ENCODE measurements around the gene FOXK1. TPM values are rescaled to one million over a fixed set of nuclear protein-coding genes. Genes with fewer than 3 reads are reported as not detected.
"Not testable (repeated sequence)": the region's sequence is repeated elsewhere in the genome, so short reads cannot be mapped to it uniquely, and the experiment has no call there.

Gene FOXK1
- total RNA-seq, 1 experiment from 2014 or later, result 11.6 TPM

DNA sequence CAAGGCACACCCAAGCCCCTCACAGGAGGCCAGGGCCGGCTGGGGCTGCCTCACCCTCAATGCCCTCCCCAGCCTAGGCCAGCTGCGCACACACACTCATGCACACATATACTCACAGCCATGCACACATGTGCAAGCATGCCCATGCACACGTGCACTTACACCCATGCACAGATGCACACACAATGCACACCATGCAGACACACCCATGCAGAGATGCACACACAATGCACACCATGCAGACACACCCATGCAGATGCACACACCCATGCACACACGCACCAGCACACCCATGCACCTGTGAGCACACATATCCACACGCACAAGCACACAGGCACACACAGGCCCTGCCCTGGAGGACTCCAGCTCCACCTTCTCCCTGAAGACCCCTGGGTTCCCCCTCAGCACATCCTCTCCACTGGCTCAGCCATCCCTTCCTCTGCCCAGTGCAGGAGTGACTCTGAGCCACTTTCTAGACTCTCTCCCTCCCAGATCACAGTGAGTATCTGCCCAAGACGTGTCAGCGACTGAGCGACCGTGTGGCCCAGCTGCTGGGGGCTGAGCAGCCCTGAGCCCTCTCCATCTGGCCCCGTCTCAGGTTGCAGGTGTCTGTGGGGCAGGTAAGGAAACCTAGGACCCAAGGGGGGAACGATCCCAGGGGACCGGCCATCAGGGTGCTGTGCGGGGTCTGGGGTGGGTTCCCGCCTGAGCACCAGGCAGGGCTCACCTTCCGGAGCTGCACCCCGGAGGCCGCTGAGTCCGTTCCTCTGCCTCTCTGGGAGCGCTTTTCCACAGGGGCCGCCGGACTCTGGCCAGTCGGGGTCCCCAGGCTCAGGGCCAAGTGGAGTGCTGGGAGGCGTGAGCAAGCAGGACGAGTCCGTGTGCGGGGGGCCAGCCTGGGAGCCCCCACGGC is 119.1 kb downstream of the FOXK1 start:
- no peak for DNase-seq (ENCODE audit: low read depth)

DNA sequence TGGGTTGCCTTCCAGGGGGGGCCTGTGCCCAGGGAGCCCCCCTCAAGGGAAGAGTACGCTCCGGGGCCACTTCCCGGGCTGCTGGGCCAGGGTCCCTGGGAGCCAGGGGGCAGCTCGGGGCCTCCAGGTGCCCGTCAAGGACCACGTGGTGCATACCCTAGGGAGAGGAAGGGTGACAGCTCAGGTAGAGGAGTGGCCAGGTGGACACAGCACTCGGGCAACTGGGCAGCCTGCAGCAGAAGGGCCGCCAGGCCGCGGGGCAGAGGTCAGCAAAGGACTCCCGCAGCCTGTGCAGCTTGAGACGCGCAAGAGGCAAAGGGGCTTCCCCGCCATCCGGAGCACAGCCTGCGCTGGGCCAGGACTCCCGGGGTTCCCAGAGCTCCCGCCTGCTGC is 119.7 kb downstream of the FOXK1 start:
- DNase-seq (ENCODE audit: low read depth), result no peak

GRCh38 chr7:4802577-4802976 is 120.5 kb downstream of the FOXK1 start:
- DNase-seq (ENCODE audit: low read depth), result not testable (repeated sequence)

- no peak for DNase-seq (ENCODE audit: low read depth)
These were observed 121.5 kb downstream of the FOXK1 start for GRCh38 chr7:4803397-4804241.

- no peak for DNase-seq (ENCODE audit: low read depth)
These were observed 123.3 kb downstream of the FOXK1 start for GRCh38 chr7:4805110-4805983.

DNA sequence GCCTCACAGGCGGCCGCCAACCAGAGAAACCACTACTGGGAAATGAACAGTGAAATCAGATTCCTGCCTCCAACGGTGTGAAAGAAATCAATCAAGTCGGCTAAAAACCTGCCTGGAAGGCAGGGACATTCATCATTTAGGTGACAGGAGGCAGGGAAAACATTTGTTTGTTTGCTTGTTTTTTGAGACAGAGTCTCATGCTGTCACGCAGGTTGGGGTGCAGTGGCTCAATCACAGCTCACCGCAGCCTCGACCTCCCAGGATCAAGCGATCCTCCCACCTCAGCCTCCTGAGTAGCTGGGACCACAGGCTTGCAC is 123.8 kb downstream of the FOXK1 start:
- no peak for DNase-seq (ENCODE audit: low read depth)

- DNase-seq (ENCODE audit: low read depth), result no peak
These were observed 125.0 kb downstream of the FOXK1 start for GRCh38 chr7:4806983-4807597.

DNA sequence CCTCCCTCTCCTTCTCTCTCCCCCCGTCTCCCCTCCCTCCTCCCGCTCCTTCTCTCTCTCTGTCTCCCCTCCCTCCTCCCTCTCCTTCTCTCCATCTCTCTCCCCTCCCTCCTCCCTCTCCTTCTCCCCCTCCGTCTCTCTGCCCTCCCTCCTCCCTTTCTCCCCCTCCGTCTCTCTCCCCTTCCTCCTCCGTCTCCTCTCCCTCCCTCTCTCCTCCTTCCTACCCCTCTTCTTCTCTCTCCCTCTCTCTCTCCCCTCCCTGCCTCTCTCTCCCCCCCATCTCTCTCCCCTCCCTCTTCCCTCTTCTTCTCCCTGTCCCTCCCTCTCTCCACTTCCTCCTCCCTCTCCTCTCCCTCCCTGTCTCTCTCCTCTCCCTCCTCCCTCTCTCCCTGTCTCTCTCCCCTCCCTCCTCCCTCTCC is 125.5 kb downstream of the FOXK1 start:
- no peak for DNase-seq (ENCODE audit: low read depth)

DNA sequence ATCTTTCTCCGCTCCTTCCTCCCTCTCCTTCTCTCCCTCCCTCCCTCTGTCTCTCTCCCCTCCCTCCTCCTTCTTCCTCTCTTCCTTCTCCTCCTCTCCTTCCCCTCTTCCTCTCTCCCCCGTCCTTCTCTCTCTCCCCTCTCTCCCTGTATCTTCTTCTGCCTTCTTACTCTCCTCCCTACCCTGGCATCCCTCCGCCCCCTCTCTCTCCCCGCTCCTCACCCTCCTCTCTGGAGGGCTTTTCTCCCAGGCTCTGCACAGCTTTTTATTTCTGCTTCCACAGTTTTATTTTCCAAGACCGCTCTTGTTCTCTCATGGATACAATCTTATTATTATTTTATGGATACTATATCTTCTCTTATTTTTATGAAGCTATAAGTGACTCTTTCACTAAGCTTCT is 125.9 kb downstream of the FOXK1 start:
- DNase-seq (ENCODE audit: low read depth), result no peak

GRCh38 chr7:4808565-4808964 is 126.5 kb downstream of the FOXK1 start:
- DNase-seq (ENCODE audit: low read depth), result no peak

DNA sequence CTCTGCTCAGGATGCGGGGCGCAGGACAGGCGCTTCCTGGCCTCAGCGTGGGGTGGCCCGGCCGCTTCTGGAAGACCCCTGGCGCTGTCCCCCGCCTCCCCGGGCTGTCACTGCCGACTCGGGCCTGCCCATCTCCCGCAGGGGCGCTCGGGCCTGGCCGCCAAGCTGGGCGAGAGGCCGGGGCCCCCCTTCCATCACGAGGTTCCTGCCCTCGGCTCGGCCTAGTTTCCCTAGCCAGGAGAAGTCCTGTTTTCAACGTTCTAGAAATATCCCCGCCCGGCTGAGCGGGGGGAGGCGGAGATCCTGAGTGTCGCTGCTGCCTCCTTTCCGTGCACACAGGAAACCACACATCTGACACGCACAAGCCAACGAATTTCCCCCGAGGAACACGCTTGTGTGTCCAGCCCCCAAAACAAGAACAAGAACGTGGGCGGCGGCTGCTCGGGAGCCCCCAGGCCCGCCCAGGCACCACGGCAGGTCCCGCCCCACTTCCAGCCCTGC is 127.0 kb downstream of the FOXK1 start:
- DNase-seq (ENCODE audit: low read depth), result no peak

DNA sequence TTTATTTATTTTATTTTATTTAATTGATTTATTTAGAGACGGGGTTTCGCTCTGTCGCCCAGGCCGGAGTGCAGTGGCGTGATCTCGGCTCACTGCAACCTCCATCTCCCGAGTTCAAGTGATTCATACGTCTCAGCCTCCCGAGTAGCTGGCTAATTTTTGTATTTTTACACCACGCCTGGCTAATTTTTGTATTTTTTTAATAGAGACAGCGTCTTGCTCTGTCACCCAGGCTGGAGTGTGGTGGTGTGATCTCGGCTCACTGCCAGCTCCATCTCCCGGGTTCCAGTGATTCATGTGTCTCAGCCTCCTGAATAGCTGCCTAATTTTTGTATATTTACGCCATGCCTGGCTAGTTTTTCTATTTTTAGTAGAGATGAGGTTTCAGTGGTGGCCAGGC is 127.6 kb downstream of the FOXK1 start:
- peak; percentile 19 for DNase-seq (ENCODE audit: low read depth)

- DNase-seq (ENCODE audit: low read depth), result no peak
These were observed 132.3 kb downstream of the FOXK1 start for GRCh38 chr7:4814433-4814832.

GRCh38 chr7:4815121-4815520 is 133.0 kb downstream of the FOXK1 start:
- no peak for DNase-seq (ENCODE audit: low read depth)

DNA sequence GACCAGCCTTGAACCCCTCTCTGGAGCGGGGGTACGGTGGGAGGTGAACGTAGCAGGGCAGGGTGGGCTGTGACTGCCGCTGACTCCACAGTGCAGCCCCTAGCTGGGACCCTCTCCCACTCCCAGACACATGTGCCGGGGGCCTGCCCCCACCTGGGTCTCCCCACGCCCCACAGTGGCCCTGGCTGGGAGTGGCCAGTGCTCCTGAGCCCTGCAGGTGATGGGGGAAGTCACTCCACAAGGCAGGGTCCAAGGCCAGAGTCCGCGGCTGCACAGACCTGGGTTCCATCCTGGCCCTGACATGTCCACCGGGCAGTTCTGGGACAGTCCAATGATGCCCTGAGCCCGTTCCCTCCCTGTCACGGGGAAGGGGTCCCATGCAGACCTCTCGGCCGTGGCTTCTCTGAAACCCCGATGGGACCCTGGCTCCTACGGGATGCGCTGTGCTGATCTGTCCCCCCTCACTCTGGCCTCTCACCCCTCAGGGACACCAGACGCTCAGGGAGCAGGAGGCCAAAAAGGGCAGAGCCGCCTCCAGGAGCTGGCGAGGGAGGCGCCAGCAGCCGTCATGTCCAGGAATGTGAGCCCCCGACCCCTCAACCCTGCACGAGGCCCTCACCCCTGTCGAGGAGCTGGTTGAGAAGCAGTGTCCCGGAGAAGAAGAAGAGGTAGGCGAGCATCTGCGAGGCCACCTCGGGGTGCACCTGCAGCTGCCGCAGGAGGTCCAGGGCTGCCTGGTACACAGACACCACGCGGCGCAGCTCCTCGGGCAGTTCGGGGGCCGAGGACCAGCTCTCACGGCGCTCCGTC is 133.7 kb downstream of the FOXK1 start:
- no peak for DNase-seq (ENCODE audit: low read depth)

GRCh38 chr7:4816419-4817080 is 134.5 kb downstream of the FOXK1 start:
- DNase-seq (ENCODE audit: low read depth), result no peak

DNA sequence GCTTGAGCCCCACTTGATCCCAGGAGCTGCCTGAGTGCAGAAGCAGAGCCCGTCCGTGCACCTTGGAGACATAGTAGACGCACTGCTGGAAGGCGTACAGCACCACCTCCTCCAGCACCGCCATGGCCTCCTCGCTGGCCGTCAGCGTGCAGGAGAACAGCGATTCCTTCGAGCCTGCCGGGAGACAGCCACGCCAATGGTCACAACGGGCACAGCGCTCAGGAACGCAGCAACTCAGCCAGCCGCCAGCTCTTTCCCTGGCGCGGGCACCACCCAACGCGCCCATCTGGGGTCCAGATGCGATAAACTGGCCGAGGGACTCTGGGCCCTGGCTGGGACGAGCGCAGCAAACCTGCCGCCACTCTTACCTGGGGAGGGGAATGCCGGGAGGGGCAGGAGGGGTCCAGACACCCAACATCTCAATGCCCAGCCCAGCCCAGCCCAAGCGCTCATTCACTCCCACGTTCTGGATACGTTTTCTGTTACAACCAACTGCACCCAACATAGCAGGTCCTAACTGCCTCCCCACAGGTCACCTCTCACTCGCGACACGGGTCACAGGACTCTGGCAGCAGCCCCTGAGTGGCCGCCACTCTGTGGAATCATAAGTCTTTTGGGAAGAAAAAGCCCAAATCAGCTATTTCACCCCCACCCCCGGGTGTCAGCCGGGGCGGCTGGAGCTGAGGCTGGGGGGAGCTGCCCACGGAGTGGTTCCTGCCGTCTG is 135.2 kb downstream of the FOXK1 start:
- no peak for DNase-seq (ENCODE audit: low read depth)

DNA sequence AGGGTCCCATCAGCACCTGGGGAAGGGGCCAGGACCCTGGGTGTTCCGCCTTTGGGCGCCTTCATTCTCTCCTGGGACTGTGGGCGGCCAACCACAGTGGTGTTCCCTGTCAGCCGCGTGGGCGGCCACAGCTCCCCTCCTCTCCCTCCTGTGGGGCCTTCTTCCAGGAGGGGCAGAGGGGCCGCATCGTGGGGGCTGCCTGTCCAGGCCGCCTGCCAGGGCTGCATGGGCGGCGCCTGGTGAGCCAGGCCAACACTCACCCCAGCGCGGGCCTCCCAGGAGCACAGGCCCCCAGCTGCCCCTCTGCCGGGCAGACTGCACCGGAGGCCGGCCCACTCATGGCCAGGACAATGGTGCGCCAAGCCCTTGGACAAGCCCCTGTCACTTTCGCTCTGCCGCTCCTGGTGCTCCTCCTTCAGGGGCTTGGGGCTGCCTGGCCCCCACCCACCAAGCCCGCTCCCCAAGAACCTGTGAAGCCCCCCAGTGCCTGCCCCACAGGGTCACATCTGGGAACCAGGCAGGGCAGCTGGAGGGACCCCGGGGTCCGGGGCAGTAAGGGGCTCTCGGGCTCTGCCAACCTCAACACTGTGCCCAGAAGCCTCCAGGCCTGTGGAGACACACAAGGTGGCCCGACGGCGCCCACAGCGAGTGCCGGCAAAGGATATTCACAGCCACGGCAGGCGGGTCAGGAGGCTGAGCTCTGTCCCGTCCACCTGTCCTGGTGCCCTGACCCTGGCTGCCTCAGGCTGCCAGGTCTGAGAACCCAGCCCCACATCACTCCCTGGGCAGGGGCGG is 136.1 kb downstream of the FOXK1 start:
- DNase-seq (ENCODE audit: low read depth), result no peak
